Osteocyte (in vitro differentiated cells): ENCODE results near the gene CARD10. TPM values are rescaled to one million over a fixed set of nuclear protein-coding genes. Genes with fewer than 3 reads are reported as not detected.

Experiments used
- DNase-seq: peaks from one replicate; pipeline ENCODE4 v3.0.0; 2021; ENCODE audit warnings: mixed read lengths; ENCODE audit not compliant: unreplicated experiment; ENCODE audit errors: extremely low spot score
- H3K27ac Mint-ChIP-seq: one replicate; pipeline ENCODE4 v1.8.0; 2021; ENCODE audit warnings: mild to moderate bottlenecking, mixed read lengths; ENCODE audit not compliant: unreplicated experiment
- H3K27me3 Mint-ChIP-seq: one replicate; pipeline ENCODE4 v1.8.0; 2021; ENCODE audit warnings: mixed read lengths; ENCODE audit not compliant: unreplicated experiment
- H3K36me3 Mint-ChIP-seq: one replicate; pipeline ENCODE4 v1.8.0; 2021; ENCODE audit warnings: mixed read lengths; ENCODE audit not compliant: unreplicated experiment
- H3K4me1 Mint-ChIP-seq: one replicate; pipeline ENCODE4 v1.8.0; 2021; ENCODE audit warnings: mixed read lengths; ENCODE audit not compliant: unreplicated experiment
- H3K4me3 Mint-ChIP-seq: one replicate; pipeline ENCODE4 v1.8.0; 2021; ENCODE audit warnings: mild to moderate bottlenecking, moderate library complexity, mixed read lengths; ENCODE audit not compliant: unreplicated experiment
- H3K9me3 Mint-ChIP-seq: one replicate; pipeline ENCODE4 v1.8.0; 2021; ENCODE audit warnings: mixed read lengths; ENCODE audit not compliant: unreplicated experiment
- total RNA-seq: library from RNA; stranded (reverse); gene quantifications from 2 replicates; pipeline ENCODE4 v1.2.1, GENCODE V29; 2021
- TF ChIP-seq, protein P1 (sequence below): fragments of 200-600 bp; sonication (generic); IDR thresholded peaks from 2 replicates; pipeline ENCODE4 v1.5.0; 2021; ENCODE audit warnings: antibody characterized with exemption, mild to moderate bottlenecking, moderate library complexity

CARD10 gene
- total RNA-seq, 1 donor from 2014 or later = 31.5 TPM

- no peak for DNase-seq
- Mint-ChIP-seq H3K4me1 (no peaks in the 10 kb centered on the region), H3K27me3 (peaks cover 8% of the 10 kb centered on the region), H3K4me3 (no peak overlapping the region), H3K9me3 (peaks cover 6% of the 10 kb centered on the region), H3K27ac (no peak overlapping the region), H3K36me3 (peaks cover 3% of the 10 kb centered on the region)
- TF ChIP-seq, protein P1, sequence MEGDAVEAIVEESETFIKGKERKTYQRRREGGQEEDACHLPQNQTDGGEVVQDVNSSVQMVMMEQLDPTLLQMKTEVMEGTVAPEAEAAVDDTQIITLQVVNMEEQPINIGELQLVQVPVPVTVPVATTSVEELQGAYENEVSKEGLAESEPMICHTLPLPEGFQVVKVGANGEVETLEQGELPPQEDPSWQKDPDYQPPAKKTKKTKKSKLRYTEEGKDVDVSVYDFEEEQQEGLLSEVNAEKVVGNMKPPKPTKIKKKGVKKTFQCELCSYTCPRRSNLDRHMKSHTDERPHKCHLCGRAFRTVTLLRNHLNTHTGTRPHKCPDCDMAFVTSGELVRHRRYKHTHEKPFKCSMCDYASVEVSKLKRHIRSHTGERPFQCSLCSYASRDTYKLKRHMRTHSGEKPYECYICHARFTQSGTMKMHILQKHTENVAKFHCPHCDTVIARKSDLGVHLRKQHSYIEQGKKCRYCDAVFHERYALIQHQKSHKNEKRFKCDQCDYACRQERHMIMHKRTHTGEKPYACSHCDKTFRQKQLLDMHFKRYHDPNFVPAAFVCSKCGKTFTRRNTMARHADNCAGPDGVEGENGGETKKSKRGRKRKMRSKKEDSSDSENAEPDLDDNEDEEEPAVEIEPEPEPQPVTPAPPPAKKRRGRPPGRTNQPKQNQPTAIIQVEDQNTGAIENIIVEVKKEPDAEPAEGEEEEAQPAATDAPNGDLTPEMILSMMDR = no peak
Measured at GRCh38 chr22:37443977-37444376, 75.2 kb downstream of the CARD10 start.

DNA sequence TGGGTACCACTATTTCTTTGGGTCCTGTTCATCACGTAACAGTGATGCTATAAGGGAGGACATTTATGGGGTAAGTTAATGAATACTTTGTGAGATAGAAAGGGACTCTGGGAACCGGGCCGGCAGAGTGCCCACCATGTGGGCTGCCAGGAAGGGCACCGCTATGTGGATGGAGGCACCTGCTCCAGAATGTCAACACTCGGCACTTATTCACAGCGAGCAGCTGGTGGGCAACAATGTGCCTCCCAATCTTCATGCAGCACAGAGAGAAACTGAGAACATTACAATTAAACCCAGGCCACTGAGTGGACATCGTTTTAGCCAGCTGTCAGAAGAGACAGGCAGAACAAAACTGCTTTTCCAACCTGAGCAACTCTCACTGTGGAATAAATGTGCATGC lies 76.1 kb downstream of the CARD10 start:
- Mint-ChIP-seq H3K36me3 (peaks cover 3% of the 10 kb centered on the region), H3K4me3 (no peak overlapping the region), H3K4me1 (no peaks in the 10 kb centered on the region), H3K9me3 (peaks cover 6% of the 10 kb centered on the region), H3K27ac (no peak overlapping the region), H3K27me3 (peaks cover 8% of the 10 kb centered on the region)
- TF ChIP-seq, protein P1 = no peak
- DNase-seq = no peak

DNA sequence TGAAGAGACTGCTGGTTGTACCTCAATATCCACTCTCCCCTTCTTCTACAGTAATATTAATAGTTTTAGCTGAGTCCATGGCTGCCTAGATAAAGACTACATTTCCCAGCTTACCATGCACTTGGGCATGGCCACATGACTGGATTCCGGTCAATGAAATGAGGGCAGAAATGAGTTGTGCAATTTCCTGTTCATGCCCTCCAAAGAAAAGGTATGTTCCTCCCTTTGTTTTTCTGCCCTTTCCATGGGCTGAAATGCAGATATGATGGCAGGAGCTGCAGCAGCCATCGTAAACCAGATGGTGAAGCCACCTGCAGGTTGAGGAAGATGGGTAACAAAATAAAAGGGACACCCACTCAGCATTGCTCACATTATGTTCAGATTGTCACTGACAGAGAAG lies 76.7 kb downstream of the CARD10 start:
- no peak overlapping the region for H3K27ac Mint-ChIP-seq
- peaks cover 3% of the 10 kb centered on the region for H3K36me3 Mint-ChIP-seq
- no peak for DNase-seq
- peaks cover 8% of the 10 kb centered on the region for H3K27me3 Mint-ChIP-seq
- H3K9me3 Mint-ChIP-seq = peaks cover 6% of the 10 kb centered on the region
- TF ChIP-seq, protein P1 = no peak
- no peak overlapping the region for H3K4me3 Mint-ChIP-seq
- H3K4me1 Mint-ChIP-seq = no peaks in the 10 kb centered on the region

GRCh38 chr22:37442135-37442534 lies 77.1 kb downstream of the CARD10 start:
- no peaks in the 10 kb centered on the region for H3K4me1 Mint-ChIP-seq
- peaks cover 6% of the 10 kb centered on the region for H3K9me3 Mint-ChIP-seq
- peaks cover 3% of the 10 kb centered on the region for H3K36me3 Mint-ChIP-seq
- H3K4me3 Mint-ChIP-seq = no peak overlapping the region
- TF ChIP-seq, protein P1 = no peak
- H3K27ac Mint-ChIP-seq = no peak overlapping the region
- DNase-seq = no peak
- H3K27me3 Mint-ChIP-seq = peaks cover 8% of the 10 kb centered on the region

GRCh38 chr22:37440875-37441274 lies 78.3 kb downstream of the CARD10 start:
- TF ChIP-seq, protein P1 = no peak
- H3K27me3 Mint-ChIP-seq = peaks cover 8% of the 10 kb centered on the region
- DNase-seq = no peak
- H3K4me3 Mint-ChIP-seq = no peak overlapping the region
- no peak overlapping the region for H3K27ac Mint-ChIP-seq
- H3K36me3 Mint-ChIP-seq = peaks cover 3% of the 10 kb centered on the region
- peaks cover 6% of the 10 kb centered on the region for H3K9me3 Mint-ChIP-seq
- H3K4me1 Mint-ChIP-seq = no peaks in the 10 kb centered on the region

Other genes starting within 250 kb of the CARD10 start
- gene CYTH4, start 236.9 kb downstream of the CARD10 start, total RNA-seq = not detected in 2 replicates
- 0.97 and 0.99 TPM in 2 replicates for gene ELFN2, start 91.9 kb downstream of the CARD10 start, total RNA-seq
- gene MFNG, start 33.0 kb downstream of the CARD10 start, total RNA-seq = 1.5 and 2.3 TPM in 2 replicates
- gene CDC42EP1, start 41.1 kb upstream of the CARD10 start, total RNA-seq = 282 and 283 TPM in 2 replicates
- gene LGALS2, start 60.7 kb upstream of the CARD10 start, total RNA-seq = not detected in 2 replicates
- 50.0 and 56.1 TPM in 2 replicates for gene GGA1, start 89.4 kb upstream of the CARD10 start, total RNA-seq
- 6.9 and 8.3 TPM in 2 replicates for gene SH3BP1, start 120.3 kb upstream of the CARD10 start, total RNA-seq
- gene PDXP, start 139.3 kb upstream of the CARD10 start, total RNA-seq = 16.5 and 16.6 TPM in 2 replicates
- gene LGALS1, start 156.2 kb upstream of the CARD10 start, total RNA-seq = 1,199 and 1,246 TPM in 2 replicates
- gene NOL12, start 166.9 kb upstream of the CARD10 start, total RNA-seq = 18.5 and 22.7 TPM in 2 replicates
- gene TRIOBP, start 177.6 kb upstream of the CARD10 start, total RNA-seq = 103 and 105 TPM in 2 replicates